CD14-positive monocyte (primary cell): ENCODE measurements around the gene KIAA0040. TPM values are rescaled to one million over a fixed set of nuclear protein-coding genes. Genes with fewer than 3 reads are reported as not detected.

Experiments used
- DNase-seq, 3 donors: peaks; one replicate each; pipeline ENCODE4 v3.0.0-alpha.2; 2011 to 2022
- H2AFZ ChIP-seq: 2 replicates; pipeline ENCODE4 v1.6.0; 2012; ENCODE audit warnings: mild to moderate bottlenecking, low read depth, low read length, inconsistent platforms; ENCODE audit not compliant: insufficient read depth, poor library complexity, severe bottlenecking
- H3K27ac ChIP-seq, 2 donors: 1 replicate in 1 of 2; 2 replicates in 1 of 2; pipeline ENCODE4 v1.5.1; 2012 to 2013; ENCODE audit warnings: low read length in 2 of 2, control low read depth in 1 of 2, inconsistent platforms in 1 of 2, low read depth in 1 of 2, mild to moderate bottlenecking in 1 of 2
- H3K27me3 ChIP-seq, 2 donors: one replicate each; pipeline versions ENCODE4 v1.6.0 to v1.6.1; 2011 to 2013; ENCODE audit warnings: low read length in 2 of 2; ENCODE audit not compliant: control insufficient read depth in 2 of 2, insufficient read depth in 2 of 2
- H3K36me3 ChIP-seq, 2 donors: replicated peaks in 1 of 2; 1 replicate in 1 of 2; 2 replicates in 1 of 2; pipeline versions ENCODE4 v1.5.1 to v1.6.1; 2012 to 2013; ENCODE audit warnings: low read length in 2 of 2, control low read depth in 1 of 2, inconsistent platforms in 1 of 2, mild to moderate bottlenecking in 1 of 2; ENCODE audit not compliant: insufficient read depth in 2 of 2, control insufficient read depth in 1 of 2
- H3K4me1 ChIP-seq, 2 donors: 1 replicate in 1 of 2; 2 replicates in 1 of 2; pipeline versions ENCODE4 v1.5.1 to v1.6.1; 2012 to 2013; ENCODE audit warnings: low read length in 2 of 2, control low read depth in 1 of 2, inconsistent platforms in 1 of 2, mild to moderate bottlenecking in 1 of 2, moderate library complexity in 1 of 2; ENCODE audit not compliant: insufficient read depth in 2 of 2, control insufficient read depth in 1 of 2
- H3K4me2 ChIP-seq: replicated peaks from 2 replicates; pipeline ENCODE3; 2012; ENCODE audit warnings: low read length, moderate library complexity, mild to moderate bottlenecking; ENCODE audit not compliant: poor library complexity, severe bottlenecking; ENCODE audit errors: extremely low read depth
- H3K4me3 ChIP-seq, 3 experiments: fragments of 200-600 bp in 1 of 3; sonication (generic) in 1 of 3; replicated peaks in 1 of 3; 1 replicate in 2 of 3; 2 replicates in 1 of 3; pipeline ENCODE4 v1.5.1; 2011 to 2013; ENCODE audit warnings: low read length in 3 of 3, mild to moderate bottlenecking in 3 of 3, control low read depth in 2 of 3, low read depth in 2 of 3, inconsistent platforms in 1 of 3, moderate library complexity in 1 of 3
- H3K79me2 ChIP-seq: 2 replicates; pipeline ENCODE4 v1.6.0; 2012; ENCODE audit warnings: mild to moderate bottlenecking, control low read depth, inconsistent platforms, low read length, moderate library complexity; ENCODE audit not compliant: insufficient read depth
- H3K9ac ChIP-seq: 2 replicates; pipeline ENCODE4 v1.6.0; 2017; ENCODE audit warnings: low read length, mild to moderate bottlenecking; ENCODE audit not compliant: insufficient read depth, poor library complexity, severe bottlenecking
- H3K9me3 ChIP-seq, 2 donors: replicated peaks in 1 of 2; 1 replicate in 1 of 2; 2 replicates in 1 of 2; pipeline versions ENCODE4 v1.5.1 to v1.6.1; 2012 to 2013; ENCODE audit warnings: low read length in 2 of 2, control low read depth in 1 of 2; ENCODE audit not compliant: control insufficient read depth in 1 of 2, insufficient read depth in 1 of 2
- H4K20me1 ChIP-seq: 2 replicates; pipeline ENCODE4 v1.6.0; 2012; ENCODE audit warnings: mild to moderate bottlenecking, low read length, control low read depth, moderate library complexity; ENCODE audit not compliant: insufficient read depth
- H3K27ac Mint-ChIP-seq, 7 donors: one replicate each; pipeline ENCODE4 v1.8.0; 2020; ENCODE audit warnings: mild to moderate bottlenecking in 7 of 7, mixed read lengths in 7 of 7, moderate library complexity in 6 of 7, inconsistent platforms in 2 of 7
- H3K27me3 Mint-ChIP-seq, 3 donors: one replicate each; pipeline ENCODE4 v1.8.0; 2021 to 2022; ENCODE audit warnings: low read depth in 3 of 3, mild to moderate bottlenecking in 3 of 3, mixed read lengths in 3 of 3, moderate library complexity in 3 of 3, inconsistent platforms in 1 of 3
- H3K36me3 Mint-ChIP-seq, 2 donors: one replicate each; pipeline ENCODE4 v1.8.0; 2020; ENCODE audit warnings: mixed read lengths in 2 of 2, inconsistent platforms in 1 of 2, mild to moderate bottlenecking in 1 of 2
- H3K4me1 Mint-ChIP-seq: one replicate; pipeline ENCODE4 v1.8.0; 2020; ENCODE audit warnings: mild to moderate bottlenecking, mixed read lengths
- H3K4me3 Mint-ChIP-seq, 2 donors: one replicate each; pipeline ENCODE4 v1.8.0; 2020; ENCODE audit warnings: mild to moderate bottlenecking in 2 of 2, mixed read lengths in 2 of 2, moderate library complexity in 1 of 2
- H3K9me3 Mint-ChIP-seq, 7 donors: one replicate each; pipeline ENCODE4 v1.8.0; 2020 to 2022; ENCODE audit warnings: mixed read lengths in 7 of 7, mild to moderate bottlenecking in 6 of 7, moderate library complexity in 6 of 7, inconsistent platforms in 2 of 7
- CTCF ChIP-seq: fragments of 200-600 bp; IDR thresholded peaks from one replicate; pipeline ENCODE4 v1.8.0; 2022; ENCODE audit warnings: antibody characterized with exemption, mild to moderate bottlenecking
- WGBS: methylation state at CpG from one replicate; pipeline ENCODE4 v1.1.5; 2013; ENCODE audit warnings: missing lambda C conversion rate; ENCODE audit not compliant: insufficient coverage; 5-methylcytosine and 5-hydroxymethylcytosine counted together
- intact Hi-C, 2 donors: fragments of 100-400 bp; cut with micrococcal nuclease; formaldehyde crosslinking; loops; one replicate each; pipeline versions ENCODE4 v1.15.0 to v1.15.1; 2023
- polyA plus RNA-seq, 3 donors: library from polyadenylated mRNA; depleted of rRNA in 1 of 3; unstranded in 2 of 3; stranded (reverse) in 1 of 3; fragments of 300-500 nt in 2 of 3; fragments of >200 nt in 1 of 3; fragmentation: Illumina TruSeq in 2 of 3; gene quantifications; 1 replicate in 2 of 3; 2 replicates in 1 of 3; pipeline ENCODE4 v1.2.3, GENCODE V29; 2012 to 2021

KIAA0040 gene
- polyA plus RNA-seq, 3 donors = 24.0 to 35.4 (median 25.9) TPM

DNA sequence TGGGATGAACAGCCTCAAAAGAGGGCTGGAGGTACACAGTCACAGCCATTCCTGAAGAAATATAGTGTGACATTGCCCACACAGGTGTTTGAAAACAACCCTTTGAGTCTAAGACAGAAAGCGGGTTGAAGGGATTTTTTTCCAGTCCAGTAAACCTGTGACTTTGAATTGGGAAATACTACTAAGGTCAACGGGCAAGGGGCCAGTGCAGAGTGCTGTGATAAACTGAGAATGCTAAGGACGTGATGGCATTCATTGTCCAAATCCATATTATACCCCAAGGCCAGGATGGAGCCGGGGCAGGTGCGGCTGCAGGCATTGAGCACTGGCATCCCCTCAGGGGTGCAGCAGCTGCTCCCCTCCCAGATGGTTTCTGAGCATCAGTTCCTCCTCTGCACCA lies 36.6 kb downstream of the KIAA0040 start:
- Histone ChIP-seq H3K9me3 (no peaks in the 10 kb centered on the region), H3K4me2 (no peak overlapping the region), H2AFZ (no peak overlapping the region), H3K4me3 (no peak overlapping the region), H3K27me3 (no peaks in the 10 kb centered on the region), H4K20me1 (no peaks in the 10 kb centered on the region), H3K9ac (no peak overlapping the region), H3K27ac (no peak overlapping the region), H3K4me1 (peaks cover 0 to 3% of the 10 kb centered on the region in 2 donors), H3K36me3 (peaks cover 23 to 29% of the 10 kb centered on the region in 2 donors), H3K79me2 (no peaks in the 10 kb centered on the region)
- no peaks in the 10 kb centered on the region for H3K9me3 Mint-ChIP-seq
- peaks cover 15 to 26% (median 21%) of the 10 kb centered on the region in 3 donors for H3K27me3 Mint-ChIP-seq
- no peak for DNase-seq
- peaks cover 30 to 34% of the 10 kb centered on the region in 2 donors for H3K36me3 Mint-ChIP-seq
- H3K4me1 Mint-ChIP-seq = peaks cover 11% of the 10 kb centered on the region
- WGBS = 95% methylated on average over 5 of the region's 5 CpGs
- no peak for TF ChIP-seq CTCF
- intact Hi-C loops = no loop called here
- no peak overlapping the region for H3K4me3 Mint-ChIP-seq
- H3K27ac Mint-ChIP-seq = no peak overlapping the region

GRCh38 chr1:175155473-175155856 lies 37.1 kb downstream of the KIAA0040 start:
- Histone ChIP-seq H3K4me1 (peaks cover 0 to 3% of the 10 kb centered on the region in 2 donors), H3K4me3 (no peak overlapping the region), H4K20me1 (no peaks in the 10 kb centered on the region), H2AFZ (no peak overlapping the region), H3K27me3 (no peaks in the 10 kb centered on the region), H3K9me3 (no peaks in the 10 kb centered on the region), H3K4me2 (no peak overlapping the region), H3K9ac (no peak overlapping the region), H3K79me2 (no peaks in the 10 kb centered on the region), H3K36me3 (peaks cover 18 to 24% of the 10 kb centered on the region in 2 donors), H3K27ac (no peak overlapping the region)
- Mint-ChIP-seq H3K4me1 (peaks cover 11% of the 10 kb centered on the region), H3K36me3 (peaks cover 26 to 29% of the 10 kb centered on the region in 2 donors), H3K9me3 (no peaks in the 10 kb centered on the region), H3K27ac (no peak overlapping the region), H3K27me3 (peaks cover 17 to 26% (median 21%) of the 10 kb centered on the region in 3 donors), H3K4me3 (no peak overlapping the region)
- no peak for DNase-seq
- 87% methylated on average over 4 of the region's 4 CpGs for WGBS
- no peak for TF ChIP-seq CTCF
- intact Hi-C loops = no loop called here
